Tibial nerve (tissue), 4 donors: ENCODE measurements around the gene LMBRD2.

Experiments
- EP300 ChIP-seq, 2 donors: sonication (generic); formaldehyde crosslinking; IDR thresholded peaks; one replicate each; pipeline ENCODE4 v1.6.1; 2017; ENCODE audit warnings: antibody characterized with exemption in 2 of 2, mild to moderate bottlenecking in 1 of 2
- POLR2A ChIP-seq, 2 donors: fragments of 450-650 bp; IDR thresholded peaks; one replicate each; pipeline ENCODE4 v1.6.1; 2017; ENCODE audit warnings: antibody characterized with exemption in 2 of 2, mild to moderate bottlenecking in 2 of 2, moderate library complexity in 2 of 2
- TF ChIP-seq, protein P1 (sequence below), 5 experiments: fragments of 200-600 bp in 3 of 5; fragments of 450-650 bp in 2 of 5; sonication (generic) in 3 of 5; IDR thresholded peaks; one replicate each; pipeline ENCODE4 v1.5.1; 2016 to 2019; ENCODE audit warnings: antibody characterized with exemption in 5 of 5, mild to moderate bottlenecking in 3 of 5, moderate library complexity in 2 of 5

DNA sequence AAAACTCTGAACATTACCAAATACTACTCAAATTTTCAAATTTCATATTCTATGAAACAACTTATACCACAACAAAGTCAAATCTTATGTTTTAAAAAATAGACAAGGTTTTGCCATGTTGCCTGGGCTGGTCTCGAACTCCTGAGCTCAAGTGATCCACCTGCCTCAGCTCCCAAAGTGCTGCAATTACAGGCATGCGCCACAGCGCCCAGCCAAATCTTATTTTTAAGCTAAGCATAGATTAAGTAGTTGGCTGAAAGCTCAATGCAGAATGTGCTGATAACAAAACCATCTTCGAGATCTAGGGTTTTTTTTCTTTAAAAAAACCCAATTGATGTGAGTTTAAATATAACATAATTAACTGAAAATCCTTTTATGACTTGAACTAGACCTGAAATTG, 6.4 kb downstream of the LMBRD2 start:
- TF ChIP-seq, protein P1, sequence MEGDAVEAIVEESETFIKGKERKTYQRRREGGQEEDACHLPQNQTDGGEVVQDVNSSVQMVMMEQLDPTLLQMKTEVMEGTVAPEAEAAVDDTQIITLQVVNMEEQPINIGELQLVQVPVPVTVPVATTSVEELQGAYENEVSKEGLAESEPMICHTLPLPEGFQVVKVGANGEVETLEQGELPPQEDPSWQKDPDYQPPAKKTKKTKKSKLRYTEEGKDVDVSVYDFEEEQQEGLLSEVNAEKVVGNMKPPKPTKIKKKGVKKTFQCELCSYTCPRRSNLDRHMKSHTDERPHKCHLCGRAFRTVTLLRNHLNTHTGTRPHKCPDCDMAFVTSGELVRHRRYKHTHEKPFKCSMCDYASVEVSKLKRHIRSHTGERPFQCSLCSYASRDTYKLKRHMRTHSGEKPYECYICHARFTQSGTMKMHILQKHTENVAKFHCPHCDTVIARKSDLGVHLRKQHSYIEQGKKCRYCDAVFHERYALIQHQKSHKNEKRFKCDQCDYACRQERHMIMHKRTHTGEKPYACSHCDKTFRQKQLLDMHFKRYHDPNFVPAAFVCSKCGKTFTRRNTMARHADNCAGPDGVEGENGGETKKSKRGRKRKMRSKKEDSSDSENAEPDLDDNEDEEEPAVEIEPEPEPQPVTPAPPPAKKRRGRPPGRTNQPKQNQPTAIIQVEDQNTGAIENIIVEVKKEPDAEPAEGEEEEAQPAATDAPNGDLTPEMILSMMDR (IDR thresholded peaks at IDR 0.05): no peak
- TF ChIP-seq POLR2A (IDR thresholded peaks at IDR 0.05): no peak
- no peak for TF ChIP-seq EP300 (IDR thresholded peaks at IDR 0.05)
